Endodermal cell (in vitro differentiated cells): ENCODE results near the gene ARHGEF26. TPM values are rescaled to one million over a fixed set of nuclear protein-coding genes. Genes with fewer than 3 reads are reported as not detected.

ENCODE experiments used
- DNase-seq: peaks from one replicate; pipeline ENCODE4 v3.0.0-alpha.2; 2017
- H3K27ac ChIP-seq: 2 replicates; pipeline ENCODE4 v1.5.1; 2013; ENCODE audit warnings: mild to moderate bottlenecking, low read depth, low read length, moderate library complexity
- H3K27me3 ChIP-seq: 2 replicates; pipeline ENCODE4 v1.6.1; 2013; ENCODE audit warnings: mild to moderate bottlenecking, low read length, moderate library complexity; ENCODE audit not compliant: insufficient read depth, control insufficient read depth, poor library complexity, severe bottlenecking
- H3K36me3 ChIP-seq: 2 replicates; pipeline ENCODE4 v1.7.0; 2013; ENCODE audit warnings: mild to moderate bottlenecking, low read length, moderate library complexity; ENCODE audit not compliant: control insufficient read depth, insufficient read depth
- H3K4me1 ChIP-seq: one replicate; pipeline ENCODE4 v1.7.0; 2013; ENCODE audit warnings: low read length; ENCODE audit not compliant: control insufficient read depth, insufficient read depth
- H3K4me3 ChIP-seq: 2 replicates; pipeline ENCODE4 v1.5.1; 2013; ENCODE audit warnings: mild to moderate bottlenecking, low read length, moderate library complexity
- H3K9ac ChIP-seq: 2 replicates; pipeline ENCODE4 v1.6.1; 2013; ENCODE audit warnings: mild to moderate bottlenecking, low read length, moderate library complexity; ENCODE audit not compliant: poor library complexity, severe bottlenecking; ENCODE audit errors: extremely low read depth
- H3K9me3 ChIP-seq: 2 replicates; pipeline ENCODE4 v1.6.1; 2013; ENCODE audit warnings: mild to moderate bottlenecking, low read length, moderate library complexity; ENCODE audit not compliant: control insufficient read depth
- H3K27ac Mint-ChIP-seq: 2 replicates; pipeline ENCODE4 v1.8.0; 2020; ENCODE audit warnings: mixed read lengths
- H3K27me3 Mint-ChIP-seq: 2 replicates; pipeline ENCODE4 v1.8.0; 2021; ENCODE audit warnings: mild to moderate bottlenecking, mixed read lengths; ENCODE audit not compliant: insufficient read depth
- H3K36me3 Mint-ChIP-seq: 2 replicates; pipeline ENCODE4 v1.8.0; 2020; ENCODE audit warnings: low read depth, mixed read lengths
- H3K4me1 Mint-ChIP-seq: 2 replicates; pipeline ENCODE4 v1.8.0; 2020; ENCODE audit warnings: mixed read lengths
- H3K4me3 Mint-ChIP-seq: 2 replicates; pipeline ENCODE4 v1.8.0; 2020; ENCODE audit warnings: mild to moderate bottlenecking, moderate library complexity, mixed read lengths
- H3K9me3 Mint-ChIP-seq: 2 replicates; pipeline ENCODE4 v1.8.0; 2020; ENCODE audit warnings: mild to moderate bottlenecking, mixed read lengths
- CTCF ChIP-seq: fragments of 200-600 bp; sonication (generic); conservative IDR thresholded peaks from 2 replicates; pipeline ENCODE4 v1.5.0; 2021; ENCODE audit warnings: antibody characterized with exemption, mild to moderate bottlenecking
- WGBS, 2 experiments: methylation state at CpG; one replicate each; pipeline versions ENCODE4 v1.1.5 to v1.1.7; 2013; ENCODE audit warnings: missing lambda C conversion rate in 2 of 2, mixed read lengths in 1 of 2; ENCODE audit not compliant: insufficient coverage in 1 of 2, insufficient read length in 1 of 2; 5-methylcytosine and 5-hydroxymethylcytosine counted together
- total RNA-seq, 2 donors: library from RNA; stranded (reverse); fragmentation: NEBNext Ultra II Directional in 1 of 2; extraction: Animal tissue kit (Norgen Biotek cat#: 25700) in 1 of 2; gene quantifications; 2 replicates in 1 of 2; 3 replicates in 1 of 2; pipeline ENCODE4 v1.2.1, GENCODE V29; 2021

The ARHGEF26 gene
- total RNA-seq, 2 donors from 2014 or later = 10.1 to 12.4 TPM

GRCh38 chr3:154131830-154132229 is 10.6 kb downstream of the ARHGEF26 start:
- 96% methylated on average over 1 of the region's 1 CpG; no CpG with 5 or more reads in 1 of the 2 experiments for WGBS, 2 experiments
- H3K27me3 ChIP-seq = no peaks in the 10 kb centered on the region
- no peaks in the 10 kb centered on the region for H3K9me3 Mint-ChIP-seq

GRCh38 chr3:154132777-154133375 is 11.7 kb downstream of the ARHGEF26 start:
- Mint-ChIP-seq H3K36me3 (peaks cover 23% of the 10 kb centered on the region), H3K9me3 (no peaks in the 10 kb centered on the region), H3K27me3 (no peaks in the 10 kb centered on the region), H3K27ac (no peak overlapping the region), H3K4me3 (no peak overlapping the region), H3K4me1 (peaks cover 4% of the 10 kb centered on the region)
- WGBS, 2 experiments = 89% methylated on average over 4 of the region's 6 CpGs; no CpG with 5 or more reads in 1 of the 2 experiments
- H3K27me3 ChIP-seq = no peaks in the 10 kb centered on the region
- H3K36me3 ChIP-seq = peaks cover 8% of the 10 kb centered on the region
- no peaks in the 10 kb centered on the region for H3K4me1 ChIP-seq
- no peak overlapping the region for H3K27ac ChIP-seq
- DNase-seq = no peak
- H3K4me3 ChIP-seq = no peak overlapping the region
- no peak overlapping the region for H3K9ac ChIP-seq
- no peaks in the 10 kb centered on the region for H3K9me3 ChIP-seq
- no peak for TF ChIP-seq CTCF

More at GRCh38 chr3:154131830-154132229, 10.6 kb downstream of the ARHGEF26 start:
- peaks cover 26% of the 10 kb centered on the region for H3K36me3 Mint-ChIP-seq
- H3K36me3 ChIP-seq = peaks cover 12% of the 10 kb centered on the region
- no peak overlapping the region for H3K27ac Mint-ChIP-seq
- H3K9me3 ChIP-seq = no peaks in the 10 kb centered on the region
- no peak overlapping the region for H3K4me3 ChIP-seq
- DNase-seq = no peak
- no peaks in the 10 kb centered on the region for H3K4me1 ChIP-seq
- H3K27ac ChIP-seq = no peak overlapping the region
- no peak for TF ChIP-seq CTCF
- H3K9ac ChIP-seq = no peak overlapping the region
- no peak overlapping the region for H3K4me3 Mint-ChIP-seq
- H3K27me3 Mint-ChIP-seq = no peaks in the 10 kb centered on the region
- H3K4me1 Mint-ChIP-seq = peaks cover 4% of the 10 kb centered on the region

DNA sequence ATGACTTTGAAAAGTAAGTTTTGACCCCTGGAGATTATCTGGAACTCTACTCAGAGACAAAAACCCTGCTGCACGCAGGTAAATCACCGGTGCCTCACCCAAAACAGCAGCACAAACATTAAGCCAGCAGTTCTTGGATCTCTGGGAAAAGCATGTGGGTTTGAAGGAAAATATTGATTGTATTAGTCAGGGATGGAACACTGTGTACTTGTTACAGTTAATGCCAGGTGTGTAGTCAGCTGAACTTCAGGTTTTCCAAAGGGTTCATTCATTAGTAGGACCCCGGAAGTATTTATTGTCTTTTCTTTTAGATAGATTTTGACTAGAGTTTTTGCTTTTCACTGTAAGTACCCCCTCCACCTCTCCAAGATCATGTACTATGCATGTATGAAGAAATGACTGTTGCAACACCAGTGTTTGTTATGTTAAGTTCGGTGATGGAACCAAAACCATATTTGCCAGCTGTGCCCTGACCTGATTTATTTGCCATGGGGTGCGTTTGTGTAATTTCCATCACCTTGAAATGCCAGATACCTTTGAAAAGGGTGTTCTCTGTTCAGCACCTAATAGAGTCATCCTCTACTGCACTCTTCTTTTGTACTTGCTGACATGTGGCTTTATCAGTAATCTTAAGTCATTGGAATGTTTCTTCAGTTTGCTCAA is 14.5 kb downstream of the ARHGEF26 start:
- H3K9me3 Mint-ChIP-seq = no peaks in the 10 kb centered on the region
- H3K27me3 Mint-ChIP-seq = no peaks in the 10 kb centered on the region
- Histone ChIP-seq H3K4me3 (no peak overlapping the region), H3K27ac (no peak overlapping the region), H3K27me3 (no peaks in the 10 kb centered on the region), H3K36me3 (peaks cover 3% of the 10 kb centered on the region), H3K4me1 (no peaks in the 10 kb centered on the region), H3K9me3 (no peaks in the 10 kb centered on the region), H3K9ac (no peak overlapping the region)
- DNase-seq = no peak
- H3K36me3 Mint-ChIP-seq = peaks cover 4% of the 10 kb centered on the region
- H3K4me3 Mint-ChIP-seq = no peak overlapping the region
- 94 to 96% methylated on average over 3 to 5 of the region's 5 CpGs for WGBS, 2 experiments
- H3K27ac Mint-ChIP-seq = no peak overlapping the region
- TF ChIP-seq CTCF = no peak
- H3K4me1 Mint-ChIP-seq = peaks cover under 1% of the 10 kb centered on the region
